GM12878 (cell line): ENCODE measurements around the gene CD180. TPM values are rescaled to one million over a fixed set of nuclear protein-coding genes. Genes with fewer than 3 reads are reported as not detected.

Source experiments
- ETV6 ChIP-seq, 2 experiments: fragments of 450-650 bp in 1 of 2; IDR thresholded peaks in 1 of 2; conservative IDR thresholded peaks in 1 of 2; 2 replicates each; pipeline ENCODE4 v1.6.1; 2014; ENCODE audit warnings: antibody characterized with exemption in 1 of 2, borderline replicate concordance in 1 of 2, low read depth in 1 of 2, mild to moderate bottlenecking in 1 of 2, moderate library complexity in 1 of 2
- SP1 ChIP-seq: IDR thresholded peaks from one replicate; pipeline ENCODE4 v1.6.1; 2011; ENCODE audit warnings: low read depth, low read length
- TCF3 ChIP-seq: IDR thresholded peaks from 2 replicates; pipeline ENCODE4 v1.6.1; 2012; ENCODE audit warnings: low read depth, mild to moderate bottlenecking, low read length, borderline replicate concordance; ENCODE audit not compliant: insufficient read depth
- ZNF687 ChIP-seq: fragments of 450-650 bp; IDR thresholded peaks from 2 replicates; pipeline ENCODE4 v1.6.1; 2017; ENCODE audit warnings: mild to moderate bottlenecking, moderate library complexity
- polyA plus RNA-seq, 11 experiments: library from polyadenylated mRNA; depleted of rRNA in 4 of 11; unstranded in 6 of 11; stranded (reverse) in 5 of 11; fragments of >200 nt; fragmentation: Nextera tagmentation in 4 of 11; fragmentation: Illumina TruSeq in 1 of 11; extraction: Ambion mirVana in 4 of 11; extraction: Trizol in 1 of 11; gene quantifications; 1 replicate in 1 of 11; 2 replicates in 10 of 11; pipeline versions ENCODE4 v1.2.1 to v1.2.3, GENCODE V29; 2011 to 2016; ENCODE audit warnings: inconsistent platforms in 2 of 11, missing spikeins in 2 of 11, low read depth in 1 of 11
- total RNA-seq, 4 experiments: library from RNA; depleted of rRNA in 3 of 4; stranded (reverse); fragments of >200 nt in 3 of 4; fragmentation: Illumina TruSeq in 1 of 4; extraction: Trizol in 1 of 4; gene quantifications; 2 replicates each; pipeline versions ENCODE4 v1.2.1 to v1.2.3, GENCODE V29; 2013 to 2021
- TF ChIP-seq, protein P1 (sequence below): fragments of 450-650 bp; IDR thresholded peaks from 2 replicates; pipeline ENCODE4 v1.6.1; 2018; ENCODE audit warnings: mild to moderate bottlenecking, low read depth, moderate library complexity; ENCODE audit not compliant: partially characterized antibody

CD180 gene
- total and polyA plus RNA-seq, 10 of the 15 experiments (the other 5 are each of a cell fraction or from before 2014, with no cell fraction given), result 0.22 to 9.7 (median 2.9) TPM

DNA sequence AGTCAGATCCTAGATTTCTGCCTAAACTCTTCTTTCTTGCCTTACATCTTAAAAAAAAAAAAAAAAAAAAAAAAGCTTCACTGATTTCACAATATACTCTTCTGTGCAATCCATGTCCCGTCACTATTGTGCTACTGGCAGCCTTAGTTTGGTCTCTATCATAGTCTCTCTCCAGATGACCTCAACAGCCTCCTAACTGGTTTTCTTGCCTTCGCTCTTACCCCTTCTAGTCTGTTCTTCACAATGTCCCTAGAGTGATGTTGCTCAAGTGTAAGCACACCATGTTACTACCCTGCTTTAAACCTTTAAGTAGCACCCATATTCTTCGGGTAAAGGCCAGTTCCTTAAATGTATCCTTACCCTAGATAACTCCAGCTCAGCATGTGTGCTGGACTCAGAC, 25.8 kb downstream of the CD180 start (continued):
- TF ChIP-seq ZNF687 (no peak), SP1 (no peak), TCF3 (no peak), ETV6 (conservative IDR thresholded peaks at IDR 0.05 in 1 of 2, IDR thresholded peaks at IDR 0.05 in 1 of 2; ENCODE audit: borderline replicate concordance in 1 of 2, low read depth in 1 of 2) (no peak)
- TF ChIP-seq, protein P1, sequence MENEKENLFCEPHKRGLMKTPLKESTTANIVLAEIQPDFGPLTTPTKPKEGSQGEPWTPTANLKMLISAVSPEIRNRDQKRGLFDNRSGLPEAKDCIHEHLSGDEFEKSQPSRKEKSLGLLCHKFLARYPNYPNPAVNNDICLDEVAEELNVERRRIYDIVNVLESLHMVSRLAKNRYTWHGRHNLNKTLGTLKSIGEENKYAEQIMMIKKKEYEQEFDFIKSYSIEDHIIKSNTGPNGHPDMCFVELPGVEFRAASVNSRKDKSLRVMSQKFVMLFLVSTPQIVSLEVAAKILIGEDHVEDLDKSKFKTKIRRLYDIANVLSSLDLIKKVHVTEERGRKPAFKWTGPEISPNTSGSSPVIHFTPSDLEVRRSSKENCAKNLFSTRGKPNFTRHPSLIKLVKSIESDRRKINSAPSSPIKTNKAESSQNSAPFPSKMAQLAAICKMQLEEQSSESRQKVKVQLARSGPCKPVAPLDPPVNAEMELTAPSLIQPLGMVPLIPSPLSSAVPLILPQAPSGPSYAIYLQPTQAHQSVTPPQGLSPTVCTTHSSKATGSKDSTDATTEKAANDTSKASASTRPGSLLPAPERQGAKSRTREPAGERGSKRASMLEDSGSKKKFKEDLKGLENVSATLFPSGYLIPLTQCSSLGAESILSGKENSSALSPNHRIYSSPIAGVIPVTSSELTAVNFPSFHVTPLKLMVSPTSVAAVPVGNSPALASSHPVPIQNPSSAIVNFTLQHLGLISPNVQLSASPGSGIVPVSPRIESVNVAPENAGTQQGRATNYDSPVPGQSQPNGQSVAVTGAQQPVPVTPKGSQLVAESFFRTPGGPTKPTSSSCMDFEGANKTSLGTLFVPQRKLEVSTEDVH, result no peak
